Heart left ventricle (tissue), 13 donors: ENCODE data around the gene SUMO3.

Experiments
- CTCF ChIP-seq, 12 donors: fragments of 200-600 bp; sonication (generic) in 4 of 12; IDR thresholded peaks; one replicate each; pipeline versions ENCODE4 v1.5.0 to v1.8.0; 2018 to 2022; ENCODE audit warnings: antibody characterized with exemption in 12 of 12, mild to moderate bottlenecking in 5 of 12
- POLR2A ChIP-seq, 2 donors: fragments of 450-650 bp; IDR thresholded peaks; one replicate each; pipeline ENCODE4 v1.6.1; 2017; ENCODE audit warnings: antibody characterized with exemption in 2 of 2, mild to moderate bottlenecking in 2 of 2, moderate library complexity in 2 of 2
- donor health status: ischemic (EF 13 %, LVEDD 7.1; RV severe dilation, severe dysfunction).
- donor health status: DM: no; HTN: yes; CAD: no.
- donor health status: DM: no; HTN: no; CAD: no.
- donor health status: ischemic (EF 25% LVEDD 6.9; RV normal size, moderate dysfunction).
- donor health status: ischemic (EF 25% LVEDD 5.7; RV mildly dilated, moderate dysfunction).
- donor health status: ischemic (EF 35%, LVEDD 5.7; RV mildly dilated, moderate dysfunction).
- donor health status: nonischemic (EF 11% LVEDD 7.7; RV severe dilation, severe dysfunction).
- donor health status: DM: yes; HTN: yes; CAD: no.
- donor health status: PGD.
- donor health status: ischemic (EF 29% LVEDD 5.4; RV normal size, mild dysfunction).
- donor health status: nonischemic (EF 23%, LVEDD 6.1; RV moderate dilation, normal function).

DNA sequence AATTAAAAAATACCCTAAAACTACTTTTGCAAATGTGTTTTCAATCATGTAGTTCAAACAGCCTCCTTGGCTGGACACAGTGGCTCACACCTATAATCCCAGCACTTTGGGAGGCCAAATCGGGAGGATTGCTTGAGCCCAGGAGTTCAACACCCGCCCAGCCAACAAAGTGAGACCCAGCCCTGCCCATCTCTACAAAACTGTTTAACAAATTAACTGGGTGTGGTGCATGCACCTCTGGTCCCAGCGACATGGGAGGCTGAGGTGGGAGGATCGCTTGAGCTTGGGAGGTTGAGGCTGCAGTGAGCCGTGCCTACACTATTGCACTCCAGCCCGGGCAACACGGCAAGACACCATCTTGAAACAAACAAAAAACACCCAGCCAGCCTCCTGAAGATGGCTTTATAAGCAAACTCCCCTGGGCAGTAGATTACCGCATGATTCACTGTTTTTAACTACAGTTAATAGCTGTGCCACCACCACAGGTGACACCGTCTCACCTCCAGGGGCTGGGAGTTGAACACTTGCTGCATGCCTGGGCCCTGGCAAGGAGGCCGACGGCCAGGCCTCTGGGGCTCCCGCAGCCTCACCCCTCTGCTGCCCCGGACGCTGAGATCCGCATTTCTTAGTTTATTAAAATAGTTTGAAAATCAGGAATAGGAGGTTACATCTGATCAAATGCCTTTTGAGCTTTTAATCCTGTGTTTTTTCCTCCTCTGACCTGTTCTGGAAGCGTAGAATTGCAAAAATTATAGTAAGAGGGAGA, 39.4 kb upstream of the SUMO3 start:
- TF ChIP-seq CTCF (IDR thresholded peaks at IDR 0.05): no peak
- TF ChIP-seq POLR2A (IDR thresholded peaks at IDR 0.05): no peak
